A172 (cell line): Measurements from ENCODE around the gene CCL14. TPM values are rescaled to one million over a fixed set of nuclear protein-coding genes. Genes with fewer than 3 reads are reported as not detected.

Experiments
- DNase-seq: peaks from one replicate; pipeline ENCODE4 v3.0.0-alpha.2; 2015; ENCODE audit warnings: low spot score
- total RNA-seq: library from RNA; depleted of rRNA; stranded (reverse); fragments of >200 nt; shearing (Covaris generic); gene quantifications from 2 replicates; pipeline ENCODE4 v1.2.3, GENCODE V29; 2014

CCL14 gene
- total RNA-seq, 1 experiment from 2014 or later: not detected

DNA sequence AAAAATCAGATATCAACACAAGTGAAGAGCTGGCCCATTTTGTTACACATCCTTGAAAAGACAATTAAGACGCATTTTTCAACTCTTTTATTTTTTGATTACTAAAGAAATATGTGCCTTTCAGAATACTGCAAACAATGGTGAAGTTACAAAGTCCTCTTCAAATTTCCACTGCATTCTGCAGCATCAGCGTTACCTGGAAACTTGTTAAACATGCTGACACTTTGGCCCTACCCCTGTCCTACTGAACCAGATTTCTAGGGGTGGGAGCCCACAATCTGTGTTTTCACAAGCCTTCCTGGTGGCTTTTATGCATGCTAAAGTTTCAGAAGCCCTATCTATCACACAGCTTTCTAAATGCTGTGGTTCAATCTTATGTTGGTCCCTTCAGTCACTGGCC lies 4.5 kb upstream of the CCL14 start:
- DNase-seq: no peak

- no peak for DNase-seq
Measured at GRCh38 chr17:35988164-35988563, 1.6 kb upstream of the CCL14 start.

GRCh38 chr17:35984140-35984539 lies 2.4 kb downstream of the CCL14 start:
- DNase-seq: no peak

DNA sequence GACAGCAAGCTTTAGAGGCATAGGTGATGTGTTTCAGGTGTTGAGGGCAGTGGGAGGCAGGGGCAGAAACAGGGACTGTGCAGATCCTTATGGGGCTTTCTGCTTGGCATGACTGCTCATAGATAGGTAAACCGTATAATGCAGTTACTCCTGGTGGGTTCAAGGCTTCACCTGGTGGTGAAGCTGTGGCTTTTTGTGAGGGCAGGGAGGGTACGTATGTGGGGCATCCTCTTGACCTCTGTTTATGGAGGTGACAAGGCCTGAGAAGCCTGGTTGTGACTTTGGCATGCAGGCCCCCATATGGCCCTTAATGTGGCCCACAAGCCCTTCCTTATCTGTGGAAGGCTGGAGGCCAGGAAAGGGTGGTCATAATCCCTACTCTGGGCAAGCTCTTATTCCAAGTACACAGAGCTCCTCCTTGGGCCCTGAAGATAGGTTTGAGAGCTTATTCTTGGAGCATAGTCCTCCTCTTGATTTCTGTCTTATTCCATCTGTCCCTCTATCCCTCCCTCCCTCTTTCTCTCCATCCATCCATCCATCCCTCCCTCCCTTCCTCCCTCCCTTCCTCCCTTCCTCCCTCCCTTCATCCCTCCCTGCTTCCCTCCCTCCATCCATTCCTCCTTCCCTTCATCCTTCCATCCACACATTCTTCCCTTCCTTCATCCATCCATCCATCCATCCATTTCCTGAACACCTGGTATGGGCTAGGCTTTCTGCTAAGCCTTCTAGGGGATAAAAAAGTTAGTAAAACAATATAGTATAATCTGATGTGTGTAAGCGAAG lies 3.9 kb downstream of the CCL14 start:
- no peak for DNase-seq

- no peak for DNase-seq
Measured at GRCh38 chr17:35981908-35982330, 4.6 kb downstream of the CCL14 start.

DNA sequence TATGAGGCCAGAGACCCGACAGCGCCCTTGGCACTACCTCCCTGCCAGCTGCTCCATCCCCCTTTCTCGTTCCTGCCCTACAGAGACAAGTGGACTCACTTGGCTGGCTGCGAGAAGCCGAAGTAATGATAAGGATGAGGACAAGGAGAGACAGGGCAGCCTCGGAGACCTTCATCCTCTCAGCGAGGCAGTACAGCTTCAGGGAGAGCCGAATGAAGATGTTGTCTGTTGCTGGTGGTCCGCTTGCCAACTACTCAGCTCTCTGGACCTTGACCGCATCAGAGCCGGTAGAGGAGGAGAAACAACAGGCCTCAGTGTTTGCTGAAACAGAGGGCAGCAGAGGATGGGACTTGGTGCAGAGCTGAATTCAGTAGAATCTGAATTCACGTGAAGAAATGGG lies 5.3 kb downstream of the CCL14 start, which contains the start of gene CCL16:
Gene CCL16, minus strand, starts transcription at position 252 of the 400 bp plus-strand sequence. Its CDS starts 77 bp downstream, at position 175.
- no peak for DNase-seq

DNA sequence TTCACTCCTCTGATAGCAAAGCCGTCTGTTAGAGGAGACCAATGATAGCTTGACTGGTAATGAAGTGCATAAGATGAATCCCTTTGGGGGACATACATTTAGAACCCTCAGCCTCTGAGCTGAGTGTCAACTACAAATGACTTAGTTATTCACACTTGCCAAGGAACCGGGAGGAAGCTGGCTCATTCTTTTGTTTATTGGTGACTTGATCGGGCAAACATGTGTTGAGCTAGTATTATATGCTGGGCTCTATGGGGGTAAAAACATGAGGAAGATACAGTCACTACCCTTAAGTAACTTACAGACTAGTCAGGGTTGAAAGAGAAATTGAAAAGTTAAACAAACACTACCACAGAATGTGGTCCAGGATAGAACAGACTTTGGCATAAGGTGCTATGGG lies 8.2 kb downstream of the CCL14 start:
- no peak for DNase-seq

GRCh38 chr17:35977509-35977908 lies 9.0 kb downstream of the CCL14 start:
- no peak for DNase-seq

- DNase-seq: no peak
Measured at GRCh38 chr17:35973333-35974260, 12.9 kb downstream of the CCL14 start.

- DNase-seq: no peak
Measured at GRCh38 chr17:35972945-35973332, 13.6 kb downstream of the CCL14 start.

GRCh38 chr17:35972535-35972934 lies 14.0 kb downstream of the CCL14 start:
- DNase-seq: no peak

GRCh38 chr17:35972066-35972465 lies 14.5 kb downstream of the CCL14 start:
- DNase-seq: no peak

DNA sequence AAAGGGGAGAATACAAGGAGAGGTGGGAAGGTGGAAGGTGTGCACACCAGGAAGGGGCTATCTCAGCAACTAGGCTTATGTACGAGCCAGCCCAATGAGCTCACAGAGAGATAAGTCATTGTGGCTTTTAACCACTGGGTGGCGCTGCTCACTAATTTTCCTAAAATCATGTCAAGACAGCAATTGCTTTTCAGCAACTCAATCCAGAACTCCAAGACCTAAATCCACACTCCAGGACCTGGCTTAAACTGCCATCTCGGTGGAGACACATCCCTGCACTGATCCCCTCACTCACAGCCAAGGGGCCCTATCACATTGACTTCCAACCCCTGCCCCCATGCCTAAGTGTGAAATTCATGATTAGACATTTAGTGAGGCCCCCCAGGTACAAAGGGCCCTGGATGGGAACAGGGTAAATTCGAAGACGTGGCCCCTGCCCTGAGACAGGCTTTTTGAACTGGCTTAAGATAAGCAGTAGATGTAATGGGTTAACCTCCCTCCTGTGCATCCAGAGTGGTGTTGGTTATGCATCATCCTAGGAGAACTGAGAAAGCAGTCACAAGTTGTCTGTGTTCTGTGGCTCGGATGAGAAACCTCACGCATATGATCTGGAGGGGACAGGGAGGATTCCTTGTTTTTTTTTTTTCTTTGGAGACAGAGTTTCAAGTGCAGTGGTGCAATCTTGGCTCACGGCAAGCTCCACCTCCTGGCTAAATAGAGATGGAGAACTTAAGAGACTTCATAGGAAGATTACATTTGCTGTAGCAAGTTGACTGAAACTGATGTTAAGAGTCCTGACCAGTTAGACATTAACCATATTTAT lies 16.8 kb downstream of the CCL14 start:
- peak; percentile 71 for DNase-seq

GRCh38 chr17:35968520-35969054 lies 17.9 kb downstream of the CCL14 start:
- DNase-seq: no peak

GRCh38 chr17:35965272-35965671 lies 21.3 kb downstream of the CCL14 start:
- DNase-seq: no peak

DNA sequence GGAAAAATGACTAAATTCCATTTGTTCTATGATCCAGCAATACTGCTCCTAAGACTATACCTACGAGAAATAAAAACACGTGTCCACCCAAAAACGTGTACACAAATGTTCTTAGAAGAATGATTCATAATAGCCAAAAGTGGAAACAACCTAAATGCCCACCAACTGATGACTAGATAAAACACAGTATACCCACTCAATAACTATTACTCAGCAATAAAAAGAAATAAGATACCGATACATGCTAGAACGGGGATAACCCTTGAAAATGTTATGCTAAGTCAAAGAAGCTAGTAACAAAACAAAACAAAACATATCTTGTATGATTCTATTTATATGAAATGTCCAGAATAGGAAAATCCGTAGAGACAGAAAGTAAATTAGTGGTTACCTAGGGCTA lies 22.9 kb downstream of the CCL14 start:
- DNase-seq: no peak

DNA sequence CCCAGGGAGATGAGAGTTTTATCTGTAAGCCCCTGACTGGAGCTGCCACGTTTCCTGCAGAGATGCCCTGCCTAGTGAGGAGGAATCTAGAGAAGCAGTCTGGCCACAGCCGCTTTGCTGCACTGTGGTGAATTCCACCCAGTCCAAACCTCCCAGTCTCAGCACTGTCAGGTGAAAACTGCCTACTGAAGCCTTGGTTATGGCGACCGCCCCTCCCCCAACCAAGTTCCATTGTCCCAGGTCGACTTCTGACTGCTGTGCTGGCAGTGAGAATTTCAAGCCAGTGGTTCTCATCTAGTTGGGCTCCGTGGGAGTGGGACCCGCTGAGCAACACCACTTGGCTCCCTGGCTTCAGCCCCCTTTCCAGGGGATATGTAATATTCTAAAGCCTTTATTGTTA lies 32.8 kb downstream of the CCL14 start:
- DNase-seq: no peak

- no peak for DNase-seq
Measured at GRCh38 chr17:35949401-35949800, 37.1 kb downstream of the CCL14 start.

DNA sequence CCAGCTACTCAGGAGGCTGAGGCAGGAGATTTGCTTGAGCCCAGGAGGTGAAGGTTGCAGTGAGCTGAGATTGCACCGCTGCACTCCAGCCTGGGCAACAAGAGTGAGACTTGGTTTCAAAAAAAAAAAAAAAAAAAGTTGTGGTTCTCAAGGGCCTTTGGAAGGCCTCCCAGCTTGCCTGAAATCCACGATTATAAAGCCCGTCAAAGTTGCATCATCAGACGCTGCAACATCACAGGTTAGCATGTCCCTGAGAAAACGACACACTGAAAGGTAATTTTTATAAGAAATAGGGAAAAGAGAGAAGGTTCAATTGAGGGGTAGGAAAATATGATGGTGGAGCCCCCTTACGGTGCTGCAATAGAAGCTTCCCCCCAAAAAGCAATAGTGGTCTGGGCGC lies 38.4 kb downstream of the CCL14 start:
- DNase-seq: no peak

DNA sequence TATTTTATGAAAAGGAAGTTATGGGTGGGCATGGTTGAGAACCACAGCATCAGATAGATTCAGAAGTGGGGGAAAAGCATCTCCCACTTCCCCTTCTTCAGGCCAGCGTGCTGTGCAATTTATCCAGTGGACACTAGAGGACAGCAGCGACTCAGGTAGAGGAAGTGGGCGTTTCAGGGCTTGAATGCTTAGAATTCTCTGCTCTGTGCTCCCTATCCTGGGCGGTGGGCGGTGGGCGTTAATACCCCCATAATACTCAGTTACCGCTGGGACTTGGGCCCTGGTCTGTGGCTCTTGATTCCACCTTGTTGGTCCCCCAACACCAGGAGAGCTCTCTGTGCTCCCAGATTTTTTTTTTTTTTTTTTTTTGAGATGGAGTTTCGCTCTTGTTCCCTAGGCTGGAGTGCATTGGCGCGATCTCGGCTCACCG lies 39.4 kb downstream of the CCL14 start:
- DNase-seq: peak; percentile 72

DNA sequence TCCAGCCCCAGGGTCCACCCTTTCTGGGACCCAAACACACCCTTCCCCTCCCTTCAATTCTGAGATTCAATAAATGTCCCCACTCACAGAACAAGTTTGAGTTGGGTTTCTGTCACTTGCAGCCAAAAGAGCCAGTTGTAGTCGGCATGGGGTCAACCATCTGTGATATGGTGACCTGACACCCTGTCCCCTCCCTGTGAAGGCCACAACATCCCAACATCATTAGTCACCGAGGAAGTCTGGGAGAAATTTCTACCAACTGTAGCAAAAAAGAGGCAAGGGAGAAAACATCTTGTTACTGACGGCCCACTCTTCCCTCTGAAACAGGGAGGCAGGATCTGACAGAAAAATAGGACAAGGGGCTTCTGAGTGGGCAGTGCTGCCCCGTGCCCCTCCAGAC lies 42.4 kb downstream of the CCL14 start:
- peak; percentile 25 for DNase-seq

DNA sequence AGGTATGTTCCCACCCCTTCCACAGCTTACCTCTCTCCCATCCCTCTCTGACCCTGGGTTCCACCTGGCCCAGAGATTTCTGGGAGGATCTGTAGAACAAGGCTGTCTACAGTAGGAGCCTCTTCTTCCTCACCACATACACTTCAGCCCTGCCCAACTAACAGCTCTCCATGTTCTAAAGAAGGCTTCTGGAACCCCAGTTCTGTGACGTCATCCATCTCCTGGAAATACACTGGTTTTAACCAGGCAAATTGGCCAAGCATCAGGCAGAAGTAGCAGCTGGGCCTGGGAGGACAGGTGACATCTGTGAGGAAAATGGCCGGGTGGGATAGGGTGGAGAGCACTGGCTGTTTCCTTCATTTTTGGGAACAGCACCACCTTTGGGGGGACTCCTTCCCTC lies 43.0 kb downstream of the CCL14 start, which contains the start of gene LYZL6:
Gene LYZL6, minus strand, starts transcription at position 177 of the 400 bp plus-strand sequence. CDS start 4,357 bp downstream, outside the sequence.
- DNase-seq: no peak
